ENCODE measurements around the gene NTHL1. TPM values are rescaled to one million over a fixed set of nuclear protein-coding genes. Genes with fewer than 3 reads are reported as not detected.

NTHL1 gene
- total and polyA plus RNA-seq, 2 of the 8 experiments (the other 6 are each of a cell fraction or from before 2014, with no cell fraction given), result 70.9 to 150 TPM

DNA sequence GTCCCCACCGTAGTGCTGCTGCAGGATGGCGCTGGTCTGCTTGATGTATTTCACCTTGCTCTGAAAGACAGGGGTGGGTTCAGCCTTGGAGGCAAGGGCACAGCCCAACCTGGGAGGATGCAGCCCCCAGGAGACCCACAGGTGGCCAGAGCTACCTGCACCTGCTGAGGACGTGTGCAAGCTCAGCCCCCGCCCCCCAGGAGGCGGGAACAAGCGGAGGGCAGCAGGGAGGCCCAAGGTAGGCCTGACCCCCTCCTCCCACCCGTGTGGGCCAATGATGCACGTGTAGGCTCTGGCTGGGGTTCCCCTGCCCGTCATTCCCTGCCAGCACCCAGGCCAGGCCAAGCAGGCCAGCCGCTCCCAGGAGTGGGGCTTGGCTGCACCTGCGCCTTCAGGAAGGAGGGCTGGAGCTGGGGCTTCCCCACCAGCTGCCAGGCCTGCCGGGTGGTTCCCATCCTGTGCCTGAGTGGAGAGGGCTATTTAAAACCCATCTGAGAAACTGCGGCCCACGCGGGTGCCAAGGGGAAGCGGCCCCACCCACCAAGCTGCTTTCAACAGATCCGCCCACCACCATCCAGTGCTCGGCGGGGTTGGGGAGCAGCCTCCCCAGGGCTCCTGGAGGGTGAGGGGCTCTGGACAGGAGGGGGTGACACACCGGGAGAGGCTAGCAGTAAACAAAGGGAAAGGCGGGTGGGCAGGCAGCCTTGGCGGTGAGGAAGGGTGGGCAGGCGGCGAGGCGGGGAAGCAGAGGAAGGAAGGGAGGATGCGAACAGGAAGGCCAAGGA, 3.8 kb downstream of the NTHL1 start:
- H3K79me2 ChIP-seq (ENCODE audit: control insufficient read depth in 1 of 2, insufficient read depth in 2 of 2, low read length in 2 of 2), result peaks cover 0 to 11% of the 10 kb centered on the region in 2 experiments; a peak in 1 of 4 replicates
- CTCF ChIA-PET (ENCODE audit: partially characterized antibody), result interaction anchor here (0.6 to 1.8 kb wide), 4 partner anchors 13 to 199 kb away, joined by 3 to 4 read pairs (median 3); no protein-coding TSS in a partner anchor
- H4K20me1 ChIP-seq (replicated peaks in 1 of 2; ENCODE audit: control insufficient read depth in 1 of 2, insufficient read depth in 2 of 2, low read length in 2 of 2), result peaks cover 0 to 5% of the 10 kb centered on the region in 2 experiments
- H3K18ac ChIP-seq (ENCODE audit: extremely low read depth, low read length), result no peak overlapping the region
- H4K91ac ChIP-seq (replicated peaks; ENCODE audit: insufficient read length, low read length), result no peak overlapping the region
- no peak overlapping the region for H3K4me3 ChIP-seq (ENCODE audit: extremely low read depth in 1 of 4, insufficient read depth in 2 of 4, low read depth in 3 of 4, low read length in 4 of 4)
- no peak overlapping the region for H2BK15ac ChIP-seq (ENCODE audit: low read length)
- H3K23me2 ChIP-seq (ENCODE audit: low read depth, low read length), result peaks cover 10% of the 10 kb centered on the region
- H3K23ac ChIP-seq (ENCODE audit: insufficient read length), result no peak overlapping the region
- no peak overlapping the region for H4K5ac ChIP-seq (ENCODE audit: insufficient read length, low read depth, low read length)
- POLR2A ChIA-PET (ENCODE audit: partially characterized antibody), result interaction anchor here (1.2 to 1.7 kb wide), 2 partner anchors 110 to 124 kb away, joined by 3 to 4 read pairs; no protein-coding TSS in a partner anchor
- peaks cover 6% of the 10 kb centered on the region; the same call in 1 of the 2 replicates for H3K79me1 ChIP-seq (ENCODE audit: low read depth, low read length)
- H2BK20ac ChIP-seq (ENCODE audit: low read length), result no peak overlapping the region
- H3K27ac ChIP-seq (ENCODE audit: low read depth, low read length), result no peak overlapping the region
- no peak overlapping the region for H3K9ac ChIP-seq (replicated peaks in 1 of 4; ENCODE audit: extremely low read depth in 1 of 4, low read depth in 3 of 4, low read length in 3 of 4)
- H3K27me3 ChIP-seq (replicated peaks in 1 of 4; ENCODE audit: control insufficient read depth in 3 of 4, extremely low read depth in 1 of 4, insufficient read depth in 3 of 4, low read length in 3 of 4), result no peaks in the 10 kb centered on the region; a peak in 1 of 7 replicates
- H3K56ac ChIP-seq (replicated peaks; ENCODE audit: insufficient read length, low read depth, low read length), result no peak overlapping the region
- H2BK120ac ChIP-seq (replicated peaks; ENCODE audit: low read depth, low read length), result no peak overlapping the region
- 90% methylated on average over 20 of the region's 26 CpGs; no CpG with 5 or more reads in 1 of the 2 experiments for WGBS, 2 experiments (ENCODE audit: extremely low coverage in 1 of 2, insufficient coverage in 1 of 2, insufficient read length in 1 of 2, insufficient replicate concordance in 2 of 2, low coverage in 1 of 2, low lambda C conversion rate in 2 of 2, missing lambda C conversion rate in 1 of 2)
- no peak overlapping the region for H2BK12ac ChIP-seq (ENCODE audit: low read depth, low read length)
- H3K4me1 ChIP-seq (replicated peaks in 1 of 4; ENCODE audit: control insufficient read depth in 3 of 4, insufficient read depth in 4 of 4, low read length in 3 of 4), result peaks cover 0 to 8% (median 1%) of the 10 kb centered on the region in 4 experiments; a peak in 4 of 7 replicates
- H3K36me3 ChIP-seq (ENCODE audit: control insufficient read depth in 2 of 4, insufficient read depth in 4 of 4, low read length in 3 of 4), result peaks cover 0 to 3% (median 0%) of the 10 kb centered on the region in 4 experiments; a peak in 1 of 8 replicates
- H2BK5ac ChIP-seq (ENCODE audit: low read depth, low read length), result no peak overlapping the region
- H3K9me3 ChIP-seq (ENCODE audit: insufficient read depth in 2 of 2, low read depth in 1 of 2, low read length in 1 of 2), result no peaks in the 10 kb centered on the region
- no peak overlapping the region for H2AK5ac ChIP-seq (ENCODE audit: low read depth, low read length)
- no peak overlapping the region for H3K14ac ChIP-seq (ENCODE audit: insufficient read length)
- no peak for FAIRE-seq
- no peak overlapping the region for H3K4ac ChIP-seq (replicated peaks; ENCODE audit: insufficient read length, low read depth, low read length)
- H4K8ac ChIP-seq (ENCODE audit: extremely low read depth, insufficient read depth, low read length), result 0 out of 2 replicates have a peak overlapping the region, but pooled peaks have one; percentile 25
- no peak overlapping the region for H3K4me2 ChIP-seq (ENCODE audit: insufficient read depth in 1 of 2, low read depth in 2 of 2, low read length in 2 of 2)
- DNase-seq (ENCODE audit: low read depth in 1 of 2, low spot score in 2 of 2), result no peak
- no peak overlapping the region for H2AFZ ChIP-seq (ENCODE audit: low read length)
- TF ChIP-seq SP2 (IDR thresholded peaks at IDR 0.05; ENCODE audit: low read length) (no peak), TEAD4 (IDR thresholded peaks at IDR 0.05; ENCODE audit: low read depth, low read length) (no peak), GTF2F1 (IDR thresholded peaks at IDR 0.05; ENCODE audit: borderline replicate concordance, low read depth, low read length) (no peak), SRF (IDR thresholded peaks at IDR 0.05; ENCODE audit: low read depth, low read length) (no peak), GABPA (IDR thresholded peaks at IDR 0.05; ENCODE audit: borderline replicate concordance, insufficient read depth, low read length) (no peak), CBX8 (IDR thresholded peaks at IDR 0.05; ENCODE audit: borderline replicate concordance, low read depth, low read length) (no peak), SIX5 (IDR thresholded peaks at IDR 0.05; ENCODE audit: low read depth, low read length) (no peak), SIN3A (conservative IDR thresholded peaks at IDR 0.05 in 1 of 2, IDR thresholded peaks at IDR 0.05 in 1 of 2; ENCODE audit: low read depth in 1 of 2, low read length in 2 of 2) (no peak), NANOG (IDR thresholded peaks at IDR 0.05; ENCODE audit: insufficient read depth, low read depth, low read length, poor library complexity, severe bottlenecking) (no peak), SUZ12 (IDR thresholded peaks at IDR 0.05; ENCODE audit: low read length) (no peak), SP4 (IDR thresholded peaks at IDR 0.05; ENCODE audit: low read length) (no peak), TCF12 (IDR thresholded peaks at IDR 0.05; ENCODE audit: low read depth, low read length) (no peak)

Data from H1 (cell line).